ENCODE data around the gene ZNF512.
A peak's percentile ranks its signal among the peaks of the same experiment; 100 is the strongest.

The ZNF512 gene

DNA sequence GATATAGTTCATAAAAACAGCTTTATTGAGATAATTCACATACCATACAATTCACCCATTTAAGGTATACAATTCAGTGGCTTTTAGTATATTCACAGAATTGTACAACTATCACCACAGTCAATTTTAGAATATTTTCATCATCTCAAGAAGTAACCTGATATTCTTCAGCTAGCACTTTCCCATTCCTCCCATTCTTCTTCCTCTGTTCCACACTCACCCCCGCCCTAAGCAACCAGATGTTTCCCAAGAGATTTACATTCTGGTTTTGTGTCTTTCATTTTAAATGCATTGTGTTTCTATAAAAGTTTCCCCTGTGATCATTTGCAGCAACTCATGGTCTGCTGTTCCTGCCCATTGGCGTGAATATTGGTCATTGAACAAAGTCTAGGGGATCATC lies 51.4 kb downstream of the ZNF512 start:
- DNase-seq (ENCODE audit: low spot score) = no peak

DNA sequence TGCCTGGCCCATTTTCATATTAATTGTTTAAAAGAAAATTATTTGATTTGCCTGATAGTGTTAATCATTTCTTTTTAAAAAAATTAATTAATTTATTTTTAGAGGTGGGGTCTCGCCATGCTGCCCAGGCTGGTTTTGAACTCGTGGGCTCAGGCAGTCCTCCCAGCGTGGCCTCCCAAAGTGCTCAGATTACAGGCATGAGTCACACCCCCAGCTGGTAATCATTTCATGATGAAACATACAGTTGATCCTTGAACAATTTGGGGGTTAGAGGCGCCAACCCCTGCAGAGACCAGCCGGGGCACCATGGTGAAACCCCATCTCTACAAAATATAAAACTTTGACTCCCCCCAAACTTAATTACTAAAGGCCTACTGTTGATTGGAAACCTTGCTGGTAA lies 53.9 kb downstream of the ZNF512 start:
- no peak for DNase-seq (ENCODE audit: low spot score)

DNA sequence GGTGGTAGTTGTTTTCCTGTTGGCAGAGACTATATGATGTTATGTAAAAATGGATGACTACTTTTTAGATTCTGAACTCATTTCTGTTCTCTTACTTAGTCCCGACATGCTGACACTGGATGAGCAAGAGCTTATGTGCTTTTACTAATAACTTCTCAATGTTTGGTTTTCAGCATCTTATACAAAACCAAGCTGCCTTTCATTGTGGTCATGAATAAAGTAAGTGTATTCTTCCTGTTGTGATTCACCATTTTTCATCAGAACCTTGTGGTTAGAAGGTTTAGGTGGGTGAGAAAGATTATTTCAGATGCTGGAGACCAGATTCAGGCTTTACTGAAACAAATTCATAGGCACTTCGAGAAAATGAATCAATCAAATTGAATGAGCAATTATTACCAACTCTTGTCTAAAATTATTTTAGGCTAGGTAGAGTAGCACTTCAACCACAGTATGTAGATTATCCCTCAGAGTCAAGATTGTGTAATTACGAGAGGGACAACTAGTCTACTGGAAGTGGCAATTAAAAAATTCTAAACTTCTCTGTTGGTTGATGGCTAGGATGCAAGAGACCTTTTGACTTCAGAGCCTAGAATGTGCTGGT lies 55.3 kb downstream of the ZNF512 start:
- peak; percentile 6 for DNase-seq (ENCODE audit: low spot score)

DNA sequence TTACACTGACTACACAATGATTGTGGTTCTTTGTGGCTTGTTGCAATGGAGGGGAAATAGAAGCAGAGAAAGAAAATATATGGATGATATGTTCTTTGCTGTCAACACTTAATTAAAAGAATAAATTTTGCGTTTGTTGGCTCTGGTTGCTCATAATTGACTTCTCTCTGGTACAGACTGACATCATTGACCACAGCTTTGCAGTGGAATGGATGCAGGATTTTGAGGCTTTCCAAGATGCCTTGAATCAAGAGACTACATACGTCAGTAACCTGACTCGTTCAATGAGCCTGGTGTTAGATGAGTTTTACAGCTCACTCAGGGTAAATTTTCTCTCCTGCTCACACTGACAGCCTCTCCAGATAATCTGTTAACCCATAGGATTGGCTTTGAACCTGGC lies 55.9 kb downstream of the ZNF512 start:
- DNase-seq (ENCODE audit: low spot score) = no peak

DNA sequence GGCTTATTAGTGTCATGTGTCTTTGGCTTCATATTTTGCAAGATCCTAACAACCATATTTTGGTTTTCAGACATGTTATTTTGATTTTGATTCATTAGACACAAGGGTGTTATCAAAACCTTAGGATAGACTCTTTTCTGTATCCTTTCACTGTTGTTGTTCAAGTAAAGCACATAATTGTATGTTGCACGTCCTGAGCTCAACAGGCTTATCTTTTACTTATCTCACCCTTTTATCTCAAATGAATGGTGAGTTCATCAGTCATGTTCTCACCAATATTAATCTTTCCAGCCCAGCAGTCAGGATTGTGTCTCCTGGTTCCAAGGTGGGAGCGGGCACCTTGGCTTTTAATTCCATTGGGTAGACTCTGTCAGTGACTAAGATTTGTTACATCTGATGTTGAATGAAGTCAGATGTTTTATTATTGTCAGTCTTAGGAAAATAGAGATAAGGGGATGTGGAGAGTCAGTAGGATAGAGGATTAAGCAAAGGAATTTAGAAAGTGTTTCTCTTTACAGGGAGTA lies 57.9 kb downstream of the ZNF512 start:
- DNase-seq (ENCODE audit: low spot score) = no peak

DNA sequence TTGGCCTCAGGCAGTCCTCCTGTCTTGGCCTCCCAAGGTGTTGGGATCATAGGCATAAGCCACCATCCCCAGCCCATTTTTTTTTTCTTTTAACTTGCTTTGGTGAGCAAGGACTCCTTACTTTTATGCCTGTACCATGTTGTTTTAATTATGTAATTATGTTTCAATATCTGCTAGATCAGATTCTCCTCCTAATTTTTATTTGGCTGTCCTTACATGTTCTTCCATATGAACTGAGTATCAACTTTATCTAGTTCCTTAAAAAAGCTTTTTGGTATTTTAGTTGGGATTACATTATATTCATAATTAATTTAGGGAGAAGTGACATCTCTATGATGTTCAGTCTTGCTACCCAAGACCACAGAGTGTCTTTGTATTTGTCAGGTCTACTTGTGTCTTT lies 62.4 kb downstream of the ZNF512 start:
- no peak for DNase-seq (ENCODE audit: low spot score)

DNA sequence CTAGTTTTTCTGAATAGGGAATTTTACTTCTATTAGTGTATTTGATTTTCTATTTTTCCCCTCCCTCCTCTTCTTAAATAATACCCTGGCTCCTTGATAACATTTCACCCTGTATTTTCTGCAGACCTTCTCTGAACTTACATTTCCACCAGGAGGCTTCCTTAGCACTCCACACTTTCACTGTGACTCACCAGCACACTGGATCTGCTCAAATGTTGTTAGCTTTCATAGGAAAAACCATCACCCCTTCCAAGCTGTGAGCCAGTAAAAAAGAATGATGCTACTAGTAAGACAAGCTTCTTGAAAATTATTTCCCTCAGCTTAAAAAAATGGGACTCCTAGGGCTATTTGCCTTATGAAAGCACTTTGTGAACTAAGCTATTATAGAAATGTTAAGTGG lies 64.4 kb downstream of the ZNF512 start:
- no peak for DNase-seq (ENCODE audit: low spot score)

DNA sequence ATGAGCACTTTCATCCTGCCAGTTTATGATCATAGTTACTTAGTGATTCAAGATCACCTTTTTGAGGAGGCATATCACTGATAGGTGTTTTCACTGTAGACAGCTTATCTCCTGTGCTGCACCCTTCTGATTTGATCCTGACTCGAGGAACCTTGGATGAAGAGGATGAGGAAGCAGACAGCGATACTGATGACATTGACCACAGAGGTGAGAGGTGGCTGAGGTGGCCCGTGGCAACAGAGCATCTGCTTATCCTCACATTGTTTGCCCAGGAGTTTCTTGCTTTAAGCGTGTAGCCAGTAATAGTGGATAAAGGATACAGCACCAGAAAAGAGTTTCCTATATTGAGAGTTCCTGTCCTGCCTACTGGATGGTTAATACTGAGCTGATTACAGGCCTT lies 64.9 kb downstream of the ZNF512 start:
- no peak for DNase-seq (ENCODE audit: low spot score)

DNA sequence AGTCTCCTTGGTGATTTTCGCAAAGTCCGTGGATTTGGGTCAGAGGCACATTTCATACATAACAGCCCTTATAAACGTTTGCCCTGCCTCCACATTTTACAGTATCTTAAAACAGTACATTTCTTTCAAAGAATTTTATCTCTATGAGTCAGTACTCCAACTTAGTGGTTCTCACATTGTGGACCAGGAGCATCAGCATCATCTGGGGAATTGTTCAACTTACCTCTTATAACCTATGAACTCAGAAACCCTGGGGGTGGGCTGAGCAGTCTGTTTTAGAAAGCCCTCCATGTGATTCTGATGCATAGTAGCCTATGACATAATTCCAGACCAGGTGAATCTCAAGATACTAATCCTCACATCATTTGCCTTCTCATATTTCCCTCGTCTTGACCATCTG lies 68.2 kb downstream of the ZNF512 start:
- no peak for DNase-seq (ENCODE audit: low spot score)

DNA sequence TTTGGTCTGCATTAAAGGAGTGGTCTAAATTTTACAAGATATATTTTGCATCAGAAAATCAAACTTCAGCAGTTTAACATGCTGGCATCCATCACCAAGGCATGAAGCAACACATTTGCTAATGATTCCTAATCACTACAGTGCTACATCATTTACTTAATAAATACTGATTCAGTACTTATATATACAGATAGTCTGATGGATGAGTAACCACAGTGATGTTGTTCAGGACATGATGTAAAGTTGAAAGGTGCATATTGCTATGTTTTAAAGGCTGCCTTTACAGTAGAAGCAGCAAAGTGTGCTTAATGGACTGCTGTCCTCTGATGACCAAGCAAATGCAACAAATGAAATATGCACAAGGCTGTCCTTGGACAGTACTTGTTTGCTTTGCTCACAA lies 69.5 kb downstream of the ZNF512 start:
- DNase-seq (ENCODE audit: low spot score) = no peak

DNA sequence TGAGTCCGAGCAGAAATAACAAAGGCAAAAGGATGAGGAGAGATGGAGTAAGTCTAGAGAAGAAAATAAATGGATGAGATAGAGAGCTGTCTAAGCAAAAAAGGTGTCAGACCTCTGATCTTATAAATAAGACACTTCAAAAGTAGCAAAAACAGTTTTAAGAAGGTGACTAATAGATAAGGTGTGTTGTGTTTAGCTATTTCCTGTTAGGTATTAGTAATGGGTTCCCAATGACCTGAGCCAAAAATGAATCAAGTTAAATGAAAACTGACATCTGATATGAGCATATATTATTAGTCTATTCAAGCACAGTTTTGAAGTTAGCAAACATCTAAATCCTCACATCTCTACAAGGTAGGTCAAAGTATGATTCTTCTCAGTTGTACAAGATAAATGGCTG lies 69.9 kb downstream of the ZNF512 start:
- DNase-seq (ENCODE audit: low spot score) = no peak

DNA sequence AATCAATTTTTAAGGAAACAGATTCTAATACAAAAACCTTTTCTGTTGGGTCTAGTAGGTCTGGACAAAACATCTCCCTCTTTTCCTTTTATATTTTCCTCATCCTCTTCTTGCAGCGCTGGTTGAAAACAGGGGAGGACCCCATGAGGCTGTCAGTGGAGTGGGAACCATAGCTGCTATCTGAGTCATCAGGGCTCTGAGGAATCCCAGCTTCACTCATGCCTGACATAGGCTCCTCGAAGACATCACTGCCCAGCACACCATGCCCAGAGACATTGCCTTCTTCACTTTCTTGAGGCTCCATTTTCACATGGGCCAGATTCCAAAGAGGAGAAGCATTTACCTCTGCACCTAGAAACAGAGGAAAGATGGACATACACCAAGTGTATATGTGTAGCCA lies 70.6 kb downstream of the ZNF512 start:
- DNase-seq (ENCODE audit: low spot score) = no peak

DNA sequence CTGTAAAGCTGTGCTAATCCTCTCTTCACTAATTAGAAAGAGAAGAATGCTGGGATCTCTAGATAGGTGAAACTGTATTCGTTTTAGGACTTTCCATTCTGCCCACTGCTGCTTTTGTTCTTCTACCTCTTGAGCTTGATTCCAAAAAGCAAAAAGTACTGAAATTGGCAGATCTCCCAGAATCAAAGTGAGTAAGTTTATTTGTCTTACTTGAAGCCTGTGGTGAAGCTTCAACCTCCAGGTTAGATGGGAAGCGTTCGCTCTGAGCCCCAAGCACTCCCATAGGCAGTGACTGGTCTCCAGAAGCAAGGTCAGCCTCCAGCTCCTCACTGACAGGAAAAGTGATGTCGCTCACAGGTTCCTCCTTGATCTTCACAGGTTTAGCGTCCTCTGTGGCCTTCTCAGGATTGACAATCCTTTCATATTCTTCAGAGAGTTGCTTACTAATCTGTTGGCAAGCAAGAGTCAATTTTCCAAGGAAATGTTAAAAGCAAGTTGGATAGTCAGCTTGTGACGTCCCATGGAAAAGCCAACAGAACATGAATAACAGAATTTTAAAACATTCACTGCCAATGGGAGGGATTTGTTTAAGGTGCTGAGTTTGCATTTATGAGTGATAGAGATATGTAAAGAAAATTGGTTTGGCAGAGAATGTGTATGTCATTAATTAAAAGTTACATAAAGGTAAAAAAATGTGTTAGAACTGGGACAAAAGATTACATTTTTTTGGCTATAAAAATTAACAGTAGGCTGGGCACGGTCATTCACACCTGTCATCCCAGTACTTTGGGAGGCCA lies 72.5 kb downstream of the ZNF512 start:
- DNase-seq (ENCODE audit: low spot score) = no peak

DNA sequence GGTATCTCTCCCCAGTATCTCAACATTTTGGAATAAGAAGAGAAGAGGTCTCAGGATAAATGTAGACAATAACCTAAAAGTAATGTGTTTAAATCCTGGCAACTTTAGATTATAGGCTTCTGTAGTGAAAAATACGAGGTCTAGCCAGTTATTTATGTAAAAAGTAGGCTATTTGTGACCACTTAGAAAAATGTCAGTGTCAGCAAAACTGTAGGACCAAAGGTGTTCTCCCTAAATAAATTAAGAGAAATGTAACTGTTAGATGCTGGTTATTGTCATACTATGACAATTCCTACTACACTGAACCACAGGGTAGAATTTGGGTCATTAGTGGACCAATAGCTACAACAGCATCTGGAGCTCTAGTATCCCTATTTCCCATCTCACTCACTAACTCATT lies 78.5 kb downstream of the ZNF512 start:
- no peak for DNase-seq (ENCODE audit: low spot score)

DNA sequence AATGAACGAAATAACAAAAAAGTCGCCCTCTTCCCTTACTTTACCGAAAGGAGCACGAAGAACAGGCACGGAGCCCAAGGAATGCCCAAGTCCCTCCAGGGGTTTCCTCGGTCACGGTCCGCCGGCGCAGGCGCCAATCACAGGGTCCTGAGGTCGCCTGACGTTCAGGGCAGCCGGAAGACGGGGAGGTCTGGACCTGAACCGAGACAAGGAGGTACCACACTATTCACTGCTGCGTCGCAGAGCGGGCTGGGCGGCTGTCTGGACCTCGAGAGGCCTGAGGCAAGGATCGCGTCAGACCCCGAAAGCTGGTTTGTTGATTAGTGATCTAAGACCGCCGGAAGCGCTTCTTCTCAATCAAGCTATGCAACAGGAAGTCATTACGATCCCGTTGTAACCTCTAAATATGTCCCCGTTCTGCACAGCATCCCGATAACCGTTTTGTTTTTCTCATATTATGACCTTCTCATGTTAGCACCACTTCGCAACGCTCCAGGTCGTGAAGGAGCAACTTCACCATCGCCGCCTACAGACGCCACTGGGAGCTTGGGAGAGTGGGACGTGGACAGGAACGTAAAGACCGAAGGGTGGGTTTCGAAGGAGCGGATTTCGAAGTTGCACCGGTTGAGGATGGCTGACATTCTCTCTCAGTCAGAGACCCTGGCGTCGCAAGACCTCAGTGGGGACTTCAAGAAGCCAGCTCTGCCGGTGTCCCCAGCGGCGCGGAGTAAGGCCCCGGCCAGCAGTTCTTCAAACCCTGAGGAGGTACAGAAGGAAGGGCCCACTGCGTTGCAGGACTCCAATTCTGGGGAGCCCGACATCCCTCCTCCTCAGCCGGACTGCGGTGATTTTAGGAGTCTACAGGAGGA lies 80.7 kb downstream of the ZNF512 start, which contains the start of the genes SLC4A1AP and SUPT7L:
SLC4A1AP (plus strand) TSS at position 605 of the 869 bp plus-strand sequence; CDS start at position 631, 26 bp downstream.
SUPT7L (minus strand) TSS at position 330 of the 869 bp plus-strand sequence. CDS start 1,422 bp downstream, outside the sequence.
- peak; percentile 62 for DNase-seq (ENCODE audit: low spot score)

DNA sequence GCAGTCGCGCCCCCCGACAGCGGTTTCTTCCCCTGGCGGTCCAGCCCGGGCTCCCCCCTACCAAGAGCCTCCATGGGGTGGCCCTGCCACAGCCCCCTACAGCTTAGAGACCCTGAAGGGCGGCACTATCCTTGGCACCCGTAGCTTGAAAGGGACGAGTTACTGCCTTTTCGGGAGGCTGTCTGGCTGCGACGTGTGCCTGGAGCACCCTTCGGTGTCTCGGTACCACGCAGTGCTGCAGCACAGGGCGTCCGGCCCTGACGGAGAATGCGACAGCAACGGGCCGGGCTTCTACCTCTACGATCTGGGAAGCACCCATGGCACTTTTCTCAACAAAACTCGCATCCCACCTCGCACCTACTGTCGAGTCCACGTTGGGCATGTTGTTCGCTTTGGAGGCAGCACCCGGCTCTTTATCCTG lies 81.3 kb downstream of the ZNF512 start:
- DNase-seq (ENCODE audit: low spot score) = no peak

DNA sequence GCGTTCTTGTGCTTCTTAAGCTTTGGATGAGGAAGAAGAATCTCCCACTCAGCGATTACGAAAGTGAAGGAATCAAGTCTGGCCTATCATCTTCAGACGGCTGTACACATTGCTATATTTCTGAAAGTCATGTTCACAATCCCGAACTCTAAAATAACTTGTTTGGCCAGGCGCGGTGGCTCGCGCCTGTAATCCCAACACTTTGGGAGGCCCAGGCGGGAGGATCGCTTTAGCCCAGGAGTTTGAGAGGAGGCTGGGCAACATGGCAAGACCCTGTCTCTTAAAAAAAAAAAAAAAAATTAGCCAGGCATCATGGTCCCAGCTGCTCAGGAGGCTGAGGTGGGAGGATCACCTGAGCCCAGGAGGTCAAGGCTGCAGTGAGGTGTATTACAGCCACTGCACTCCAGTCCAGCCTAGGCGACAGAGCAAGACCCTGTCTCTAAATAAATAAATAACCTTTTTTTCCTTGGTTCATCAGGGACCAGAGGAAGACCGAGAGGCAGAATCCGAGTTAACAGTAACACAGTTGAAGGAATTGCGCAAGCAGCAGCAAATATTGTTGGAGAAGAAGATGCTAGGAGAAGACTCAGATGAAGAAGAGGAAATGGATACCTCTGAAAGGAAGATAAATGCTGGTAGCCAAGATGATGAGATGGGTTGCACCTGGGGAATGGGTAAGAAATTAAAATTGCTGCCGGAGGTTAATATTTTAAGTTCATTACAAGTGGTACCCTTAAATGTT lies 82.0 kb downstream of the ZNF512 start:
- no peak for DNase-seq (ENCODE audit: low spot score)

DNA sequence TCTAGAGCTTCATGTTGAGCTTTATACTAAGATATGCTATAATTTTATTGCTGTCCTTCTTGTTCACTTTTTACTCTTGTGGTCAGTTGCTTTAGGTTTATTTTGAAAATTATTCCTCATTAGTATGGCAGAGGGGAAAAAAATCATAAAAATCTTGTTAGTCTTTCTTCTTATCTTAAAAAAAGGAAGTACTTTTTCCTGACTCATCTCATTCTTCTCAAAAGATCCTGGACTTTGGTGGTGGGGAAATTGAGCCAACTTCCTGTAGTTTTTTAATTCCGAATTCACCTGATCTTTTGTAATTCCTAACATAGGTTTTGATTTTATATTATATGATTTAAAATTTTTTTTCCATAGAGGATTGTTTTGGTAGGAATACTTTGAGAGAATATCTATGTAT lies 84.6 kb downstream of the ZNF512 start:
- DNase-seq (ENCODE audit: low spot score) = no peak

DNA sequence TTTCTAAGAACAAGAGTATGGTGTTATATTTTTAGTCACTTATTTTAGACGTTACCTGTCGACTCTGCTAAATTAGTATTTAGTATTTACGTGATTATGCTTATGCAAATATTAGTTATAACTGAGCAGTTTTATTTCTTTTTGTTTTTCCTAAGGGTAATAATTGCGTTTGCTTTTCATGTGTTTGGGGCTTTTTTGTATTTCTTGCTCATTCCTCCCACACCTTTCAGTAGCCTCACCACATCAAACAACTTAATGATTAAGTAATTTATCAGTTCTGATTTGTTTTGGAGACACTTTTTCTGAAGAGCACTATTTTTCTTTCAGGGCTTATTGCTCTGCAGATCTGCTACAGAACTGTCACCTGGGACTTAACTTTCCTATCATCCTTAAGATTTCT lies 88.4 kb downstream of the ZNF512 start:
- DNase-seq (ENCODE audit: low spot score) = no peak
